A549 (cell line): ENCODE data around the gene IRX5.

ENCODE experiments used
- MAFK ChIP-seq: fragments of 450-650 bp; IDR thresholded peaks from 2 replicates; pipeline ENCODE4 v1.6.1; 2014; ENCODE audit not compliant: partially characterized antibody
- POLR2AphosphoS2 ChIP-seq: conservative IDR thresholded peaks from 2 replicates; pipeline ENCODE4 v1.6.1; 2012; ENCODE audit warnings: low read length, improper control_type of control experiment, inconsistent platforms
- RCOR1 ChIP-seq: fragments of 150-350 bp; IDR thresholded peaks from 2 replicates; pipeline ENCODE4 v1.6.1; 2014; ENCODE audit warnings: antibody characterized with exemption, low read length, low read depth

- TF ChIP-seq MAFK (peak; percentile 59), RCOR1 (no peak), POLR2AphosphoS2 (no peak)
Observed at GRCh38 chr16:54946909-54947308, 16.2 kb downstream of the IRX5 start.
